MM.1S (cell line): ENCODE data around the gene PLEKHD1.

Experiments used
- DNase-seq: peaks from one replicate; pipeline ENCODE4 v3.0.0-alpha.2; 2015
- H2AFZ ChIP-seq: fragments of 300-600 bp; sonication (generic); 2 replicates; pipeline ENCODE4 v1.6.0; 2016; ENCODE audit warnings: antibody characterized with exemption, low read length
- H3F3A ChIP-seq: fragments of 300-600 bp; sonication (generic); 2 replicates; pipeline ENCODE4 v1.6.1; 2016; ENCODE audit warnings: mild to moderate bottlenecking, antibody characterized with exemption, low read length, moderate library complexity, mixed read lengths; ENCODE audit not compliant: insufficient read depth
- H3K27ac ChIP-seq: fragments of 300-600 bp; sonication (generic); 2 replicates; pipeline ENCODE4 v1.5.1; 2016; ENCODE audit warnings: mild to moderate bottlenecking, low read length
- H3K27me3 ChIP-seq: fragments of 300-600 bp; sonication (generic); replicated peaks from 2 replicates; pipeline ENCODE4 v1.6.0; 2016; ENCODE audit warnings: low read length; ENCODE audit not compliant: insufficient read depth
- H3K36me3 ChIP-seq: fragments of 300-600 bp; sonication (generic); replicated peaks from 2 replicates; pipeline ENCODE4 v1.6.1; 2016; ENCODE audit warnings: mild to moderate bottlenecking, low read length, mixed read lengths; ENCODE audit not compliant: insufficient read depth
- H3K4me1 ChIP-seq: fragments of 300-600 bp; sonication (generic); 2 replicates; pipeline ENCODE4 v1.6.1; 2016; ENCODE audit warnings: low read length, mixed read lengths
- H3K4me2 ChIP-seq: fragments of 300-600 bp; sonication (generic); 2 replicates; pipeline ENCODE4 v1.6.0; 2016; ENCODE audit warnings: low read depth, low read length
- H3K4me3 ChIP-seq: fragments of 300-600 bp; sonication (generic); 2 replicates; pipeline ENCODE4 v1.5.1; 2016; ENCODE audit warnings: low read length, mixed read lengths
- H3K79me2 ChIP-seq: fragments of 300-600 bp; sonication (generic); 2 replicates; pipeline ENCODE4 v1.6.1; 2016; ENCODE audit warnings: mixed run types, low read length, mixed read lengths
- H3K9ac ChIP-seq: fragments of 300-600 bp; sonication (generic); 2 replicates; pipeline ENCODE4 v1.6.1; 2016; ENCODE audit warnings: low read length, mixed read lengths
- H3K9me2 ChIP-seq: fragments of 300-600 bp; sonication (generic); replicated peaks from 2 replicates; pipeline ENCODE4 v1.6.1; 2016; ENCODE audit warnings: mild to moderate bottlenecking, low read length, mixed read lengths; ENCODE audit not compliant: insufficient read depth
- H3K9me3 ChIP-seq: fragments of 300-600 bp; sonication (generic); replicated peaks from 2 replicates; pipeline ENCODE4 v1.6.1; 2016; ENCODE audit warnings: mild to moderate bottlenecking, low read length, mixed read lengths; ENCODE audit not compliant: insufficient read depth
- H4K20me1 ChIP-seq: fragments of 300-600 bp; sonication (generic); 2 replicates; pipeline ENCODE4 v1.6.1; 2016; ENCODE audit warnings: mild to moderate bottlenecking, low read length, moderate library complexity, mixed read lengths; ENCODE audit not compliant: insufficient read depth
- CTCF ChIP-seq: fragments of 300-600 bp; sonication (generic); IDR thresholded peaks from 2 replicates; pipeline ENCODE4 v1.5.1; 2016; ENCODE audit warnings: antibody characterized with exemption, low read length, mixed read lengths
- EZH2 ChIP-seq: fragments of 300-600 bp; sonication (generic); optimal IDR thresholded peaks from 2 replicates; pipeline ENCODE3; 2017; ENCODE audit warnings: low read depth, mild to moderate bottlenecking, antibody characterized with exemption, low read length, mixed read lengths
- EZH2phosphoT487 ChIP-seq: fragments of 300-600 bp; sonication (generic); IDR thresholded peaks from 2 replicates; pipeline ENCODE4 v1.6.1; 2018; ENCODE audit warnings: antibody characterized with exemption, low read length

Gene PLEKHD1

GRCh38 chr14:69558774-69559173 is 74.2 kb downstream of the PLEKHD1 start:
- Histone ChIP-seq H3K4me1 (no peaks in the 10 kb centered on the region), H3K4me3 (no peak overlapping the region), H3K27ac (no peak overlapping the region), H3K36me3 (no peaks in the 10 kb centered on the region), H2AFZ (no peak overlapping the region), H3K9me2 (no peaks in the 10 kb centered on the region), H4K20me1 (no peaks in the 10 kb centered on the region), H3K4me2 (no peak overlapping the region), H3K9me3 (no peaks in the 10 kb centered on the region), H3K79me2 (no peaks in the 10 kb centered on the region), H3K9ac (no peak overlapping the region), H3F3A (no peaks in the 10 kb centered on the region), H3K27me3 (no peaks in the 10 kb centered on the region)
- TF ChIP-seq EZH2phosphoT487 (no peak), EZH2 (no peak), CTCF (no peak)
- DNase-seq = no peak

GRCh38 chr14:69559581-69560011 is 75.1 kb downstream of the PLEKHD1 start:
- Histone ChIP-seq H3K4me3 (no peak overlapping the region), H3F3A (no peaks in the 10 kb centered on the region), H3K9me2 (no peaks in the 10 kb centered on the region), H3K9me3 (no peaks in the 10 kb centered on the region), H4K20me1 (no peaks in the 10 kb centered on the region), H3K36me3 (no peaks in the 10 kb centered on the region), H2AFZ (no peak overlapping the region), H3K9ac (no peak overlapping the region), H3K79me2 (no peaks in the 10 kb centered on the region), H3K27ac (no peak overlapping the region), H3K4me2 (no peak overlapping the region), H3K27me3 (no peaks in the 10 kb centered on the region), H3K4me1 (no peaks in the 10 kb centered on the region)
- TF ChIP-seq CTCF (no peak), EZH2phosphoT487 (no peak), EZH2 (no peak)
- DNase-seq = no peak

GRCh38 chr14:69560826-69561225 is 76.3 kb downstream of the PLEKHD1 start:
- H3K9me3 ChIP-seq = no peaks in the 10 kb centered on the region
- H2AFZ ChIP-seq = no peak overlapping the region
- no peak overlapping the region for H3K4me2 ChIP-seq
- no peaks in the 10 kb centered on the region for H3K36me3 ChIP-seq
- TF ChIP-seq EZH2phosphoT487 = no peak
- TF ChIP-seq EZH2 = no peak
- TF ChIP-seq CTCF = no peak
- H3F3A ChIP-seq = no peaks in the 10 kb centered on the region
- no peak overlapping the region for H3K9ac ChIP-seq
- H3K79me2 ChIP-seq = no peaks in the 10 kb centered on the region
- no peak overlapping the region for H3K4me3 ChIP-seq
- no peak for DNase-seq
- H3K27me3 ChIP-seq = no peaks in the 10 kb centered on the region
- H3K27ac ChIP-seq = no peak overlapping the region
- H4K20me1 ChIP-seq = no peaks in the 10 kb centered on the region
- no peaks in the 10 kb centered on the region for H3K4me1 ChIP-seq
- no peaks in the 10 kb centered on the region for H3K9me2 ChIP-seq
